Measurements from ENCODE around the gene TAF11L5.
A peak's percentile ranks its signal among the peaks of the same experiment; 100 is the strongest.
"Not testable (repeated sequence)": the region's sequence is repeated elsewhere in the genome, so short reads cannot be mapped to it uniquely, and the experiment has no call there.

TAF11L5 gene

GRCh38 chr5:17524935-17525334 lies at the start of gene TAF11L5:
TAF11L5 (plus strand) TSS chr5:17525235.
- ATAC-seq: not testable (repeated sequence)

DNA sequence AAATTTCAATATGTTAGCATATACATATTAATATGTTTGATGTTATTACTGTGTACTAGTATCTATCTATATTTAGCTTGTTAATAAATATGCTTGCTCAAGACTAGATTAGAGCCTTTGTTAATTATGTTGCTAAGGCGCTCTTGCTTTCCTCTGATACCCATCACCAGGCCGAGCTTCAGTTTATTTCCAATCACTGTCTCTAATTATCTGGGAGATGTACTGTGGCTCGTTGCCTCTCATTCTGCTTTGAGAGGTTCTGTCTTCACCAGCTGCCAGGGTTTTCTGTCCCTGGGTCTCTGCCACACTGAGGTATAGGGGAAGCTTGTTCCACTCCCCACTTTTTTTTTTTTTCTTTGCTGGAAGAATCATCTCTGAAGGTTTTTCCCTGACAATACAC lies 48.0 kb upstream of the TAF11L5 start:
- ATAC-seq: no peak
- no peak for TF ChIP-seq OSR1 (CRISPR knock-in tag; IDR thresholded peaks at IDR 0.05)
- no peak for TF ChIP-seq ZC3H10 (CRISPR knock-in tag; IDR thresholded peaks at IDR 0.05)
- TF ChIP-seq BACH2 (CRISPR knock-in tag; IDR thresholded peaks at IDR 0.05; ENCODE audit: borderline replicate concordance): no peak
- no peak for TF ChIP-seq PPARA (CRISPR knock-in tag; IDR thresholded peaks at IDR 0.05; ENCODE audit: borderline replicate concordance)
- TF ChIP-seq TOX (CRISPR knock-in tag; IDR thresholded peaks at IDR 0.05; ENCODE audit: borderline replicate concordance): no peak
- TF ChIP-seq CREB5 (CRISPR knock-in tag; IDR thresholded peaks at IDR 0.05; ENCODE audit: low read depth): no peak
- TF ChIP-seq ZNF8 (CRISPR knock-in tag; IDR thresholded peaks at IDR 0.05): no peak
- TF ChIP-seq ZNF565 (CRISPR knock-in tag; conservative IDR thresholded peaks at IDR 0.05; ENCODE audit: low read depth): no peak

DNA sequence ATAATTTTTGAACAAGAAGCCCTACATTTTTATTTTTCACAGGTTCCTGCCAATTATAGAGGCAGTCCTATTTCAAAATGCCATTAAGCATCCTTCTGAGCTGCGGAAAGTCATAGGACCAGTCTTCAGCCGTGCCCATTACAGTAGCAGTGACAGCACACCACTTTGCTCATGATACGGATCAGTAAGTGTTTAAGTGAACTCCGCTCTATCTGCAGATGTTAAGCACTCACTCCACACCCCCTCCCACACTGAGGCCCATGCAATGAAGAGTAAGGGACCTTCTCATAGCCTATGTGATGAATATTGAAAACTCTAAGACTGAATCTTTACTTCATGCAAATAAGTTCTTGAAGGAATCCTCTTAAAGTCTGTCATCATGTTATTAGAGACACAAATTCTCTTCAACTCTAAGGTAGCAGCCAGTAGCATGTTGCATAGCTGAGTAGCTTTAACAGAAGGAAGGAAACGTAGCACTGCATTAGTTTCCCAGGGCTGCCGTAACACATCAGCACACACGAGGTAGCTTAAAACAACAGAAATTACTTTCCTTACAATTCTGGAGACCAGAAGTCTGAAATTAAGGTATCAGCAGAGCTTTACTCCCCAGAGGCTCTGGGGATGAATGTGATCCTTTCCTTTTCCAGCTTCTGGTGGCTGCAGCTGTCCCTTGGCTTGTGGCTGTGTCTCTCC lies 47.3 kb upstream of the TAF11L5 start:
- TF ChIP-seq ARNTL (CRISPR knock-in tag; IDR thresholded peaks at IDR 0.05; ENCODE audit: borderline replicate concordance, low read depth) (no peak), ISL1 (CRISPR knock-in tag; IDR thresholded peaks at IDR 0.05) (no peak), TCF4 (CRISPR knock-in tag; IDR thresholded peaks at IDR 0.05; ENCODE audit: borderline replicate concordance) (no peak), ZNF565 (CRISPR knock-in tag; conservative IDR thresholded peaks at IDR 0.05; ENCODE audit: low read depth) (no peak), TSHZ2 (CRISPR knock-in tag; IDR thresholded peaks at IDR 0.05) (no peak), ESRRG (CRISPR knock-in tag; IDR thresholded peaks at IDR 0.05) (no peak), BACH2 (CRISPR knock-in tag; IDR thresholded peaks at IDR 0.05; ENCODE audit: borderline replicate concordance) (no peak), SNAI2 (CRISPR knock-in tag; IDR thresholded peaks at IDR 0.05) (no peak), ZFP30 (CRISPR knock-in tag; IDR thresholded peaks at IDR 0.05) (no peak), ZC3H10 (CRISPR knock-in tag; IDR thresholded peaks at IDR 0.05) (no peak)
- TF ChIP-seq, protein P1, sequence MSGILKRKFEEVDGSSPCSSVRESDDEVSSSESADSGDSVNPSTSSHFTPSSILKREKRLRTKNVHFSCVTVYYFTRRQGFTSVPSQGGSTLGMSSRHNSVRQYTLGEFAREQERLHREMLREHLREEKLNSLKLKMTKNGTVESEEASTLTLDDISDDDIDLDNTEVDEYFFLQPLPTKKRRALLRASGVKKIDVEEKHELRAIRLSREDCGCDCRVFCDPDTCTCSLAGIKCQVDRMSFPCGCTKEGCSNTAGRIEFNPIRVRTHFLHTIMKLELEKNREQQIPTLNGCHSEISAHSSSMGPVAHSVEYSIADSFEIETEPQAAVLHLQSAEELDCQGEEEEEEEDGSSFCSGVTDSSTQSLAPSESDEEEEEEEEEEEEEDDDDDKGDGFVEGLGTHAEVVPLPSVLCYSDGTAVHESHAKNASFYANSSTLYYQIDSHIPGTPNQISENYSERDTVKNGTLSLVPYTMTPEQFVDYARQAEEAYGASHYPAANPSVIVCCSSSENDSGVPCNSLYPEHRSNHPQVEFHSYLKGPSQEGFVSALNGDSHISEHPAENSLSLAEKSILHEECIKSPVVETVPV (CRISPR knock-in tag; IDR thresholded peaks at IDR 0.05): no peak
- peak; percentile 43; the same call in 1 of the 3 replicates for ATAC-seq

DNA sequence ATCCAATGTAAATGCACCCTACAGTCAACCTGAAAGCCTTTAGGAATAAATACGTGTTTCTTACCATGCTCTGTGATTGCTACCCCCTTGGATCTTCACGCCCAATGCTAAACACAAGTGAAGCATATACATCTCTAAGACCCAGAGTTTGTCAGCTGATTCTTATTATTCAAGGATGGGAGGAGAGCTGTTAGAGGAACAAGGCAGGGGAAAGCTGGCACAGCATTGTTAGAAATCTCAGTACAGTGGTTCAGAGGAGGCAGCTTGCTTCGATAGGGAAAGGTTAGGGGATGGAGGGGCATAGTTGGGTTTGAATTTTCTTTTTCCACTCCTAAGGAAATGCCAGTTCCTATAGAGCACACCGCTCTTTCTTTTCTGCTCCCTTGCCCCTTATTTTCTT lies 43.7 kb upstream of the TAF11L5 start:
- ATAC-seq: no peak
- TF ChIP-seq PATZ1 (CRISPR knock-in tag; IDR thresholded peaks at IDR 0.05; ENCODE audit: borderline replicate concordance) (no peak), ZC3H10 (CRISPR knock-in tag; IDR thresholded peaks at IDR 0.05) (no peak), PPARA (CRISPR knock-in tag; IDR thresholded peaks at IDR 0.05; ENCODE audit: borderline replicate concordance) (no peak), BACH2 (CRISPR knock-in tag; IDR thresholded peaks at IDR 0.05; ENCODE audit: borderline replicate concordance) (no peak), GLIS3 (CRISPR knock-in tag; IDR thresholded peaks at IDR 0.05) (no peak), TOX (CRISPR knock-in tag; IDR thresholded peaks at IDR 0.05; ENCODE audit: borderline replicate concordance) (no peak), OSR1 (CRISPR knock-in tag; IDR thresholded peaks at IDR 0.05) (no peak), TSHZ2 (CRISPR knock-in tag; IDR thresholded peaks at IDR 0.05) (no peak), ZFP3 (CRISPR knock-in tag; IDR thresholded peaks at IDR 0.05) (no peak), ZNF565 (CRISPR knock-in tag; conservative IDR thresholded peaks at IDR 0.05; ENCODE audit: low read depth) (no peak), ZFP30 (CRISPR knock-in tag; IDR thresholded peaks at IDR 0.05) (no peak), RARB (CRISPR knock-in tag; IDR thresholded peaks at IDR 0.05) (no peak), ESRRG (CRISPR knock-in tag; IDR thresholded peaks at IDR 0.05) (no peak), CREB5 (CRISPR knock-in tag; IDR thresholded peaks at IDR 0.05; ENCODE audit: low read depth) (no peak), SNAI2 (CRISPR knock-in tag; IDR thresholded peaks at IDR 0.05) (no peak), ZNF70 (CRISPR knock-in tag; IDR thresholded peaks at IDR 0.05) (no peak), ZNF8 (CRISPR knock-in tag; IDR thresholded peaks at IDR 0.05) (no peak)
- TF ChIP-seq, protein P1 (CRISPR knock-in tag; IDR thresholded peaks at IDR 0.05): no peak
